ENCODE results near the gene DAZL.

DAZL gene

DNA sequence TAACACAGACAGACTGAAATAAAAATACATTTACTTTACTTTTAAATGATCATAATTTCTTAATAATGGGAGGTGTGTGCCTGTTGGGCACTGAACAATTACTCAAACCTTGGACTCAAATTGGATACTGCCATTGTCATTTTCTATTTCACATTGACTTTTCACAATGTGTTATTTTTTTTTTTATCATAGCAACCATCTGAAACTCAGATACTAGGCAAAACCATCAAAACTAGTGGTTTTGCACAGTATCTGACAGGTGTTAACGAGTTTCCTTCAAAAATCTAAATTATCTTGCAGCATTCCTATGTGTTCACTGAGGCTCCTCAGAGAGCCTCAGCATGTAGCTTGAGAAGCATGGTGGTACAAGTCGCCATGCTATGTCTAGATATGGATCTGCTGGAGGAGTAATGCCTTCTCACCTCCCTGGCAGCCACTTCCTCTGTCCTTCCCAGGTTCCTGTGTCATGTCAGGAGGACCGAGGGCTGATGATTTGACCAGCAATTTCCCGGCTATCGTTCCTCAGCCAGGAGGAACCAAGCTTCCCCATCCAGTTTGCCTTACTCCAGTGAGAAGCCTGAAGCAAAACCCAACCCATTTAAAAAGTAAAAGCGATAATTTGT, 61.9 kb downstream of the DAZL start:
- DNase-seq: no peak

- DNase-seq: no peak
These were observed 66.7 kb downstream of the DAZL start for GRCh38 chr3:16538507-16538906.

GRCh38 chr3:16536996-16537395, 68.2 kb downstream of the DAZL start:
- no peak for DNase-seq

All from fibroblast of skin of right quadriceps (primary cell).